ENCODE results near the gene FRMPD4.

The FRMPD4 gene

GRCh38 chrX:12548746-12549145 lies 410.5 kb downstream of the FRMPD4 start:
- no peak for DNase-seq

- no peak for DNase-seq
Observed at GRCh38 chrX:12554206-12554605, 415.9 kb downstream of the FRMPD4 start.

GRCh38 chrX:12563121-12563520 lies 424.8 kb downstream of the FRMPD4 start:
- no peak for DNase-seq

- DNase-seq: no peak
Observed at GRCh38 chrX:12564221-12564620, 425.9 kb downstream of the FRMPD4 start.

GRCh38 chrX:12567857-12568256 lies 429.6 kb downstream of the FRMPD4 start:
- no peak for DNase-seq

DNA sequence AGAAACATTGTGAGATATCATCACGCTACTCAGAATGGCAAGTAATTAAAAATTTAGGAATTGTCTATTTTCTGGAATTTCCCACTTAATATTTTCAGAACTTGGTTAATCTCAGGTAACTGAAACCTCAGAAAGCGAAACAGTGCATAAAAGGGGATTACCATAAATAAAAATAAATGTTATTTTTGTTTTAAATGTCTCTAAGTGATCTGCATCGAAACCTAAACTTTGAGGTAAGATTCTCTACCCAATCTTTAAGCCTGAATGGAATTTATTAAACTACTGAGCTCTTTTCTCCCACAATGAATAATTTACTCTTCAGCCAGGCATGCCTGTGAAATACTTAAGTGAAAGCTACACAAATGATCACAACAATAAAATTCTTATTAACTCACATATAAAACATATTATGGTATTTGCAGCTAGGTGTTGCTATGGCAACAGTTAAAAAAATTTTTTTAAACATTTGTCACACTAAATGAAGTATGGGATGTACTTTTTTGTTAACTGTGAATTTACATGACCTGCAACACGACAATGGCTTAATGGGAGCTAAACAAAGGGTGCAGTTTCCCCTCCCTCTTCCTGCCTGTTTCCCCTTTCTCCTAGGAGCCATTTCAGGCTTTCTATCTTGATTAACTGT lies 432.7 kb downstream of the FRMPD4 start:
- no peak for DNase-seq

DNA sequence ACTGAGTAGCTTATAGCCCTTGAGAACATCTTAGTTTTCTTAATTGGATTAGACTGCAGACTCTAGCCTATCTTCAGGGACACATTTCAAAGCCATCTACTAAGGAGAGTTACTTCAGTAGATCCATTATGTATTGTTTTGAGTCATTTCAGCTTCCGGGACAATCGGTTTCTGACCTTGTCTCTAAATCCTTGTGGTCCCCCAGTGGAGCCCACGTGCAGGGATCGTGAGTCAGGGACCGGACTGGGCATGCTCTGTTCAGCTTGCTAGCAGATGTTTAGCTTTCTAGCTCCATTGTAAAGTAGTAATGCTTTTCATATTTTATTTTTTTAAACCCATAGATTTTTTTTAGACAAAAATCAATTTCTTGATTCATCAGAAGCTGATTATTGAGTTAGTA lies 441.0 kb downstream of the FRMPD4 start:
- no peak for DNase-seq

- no peak for DNase-seq
Observed at GRCh38 chrX:12580548-12580947, 442.3 kb downstream of the FRMPD4 start.

- no peak for DNase-seq
Observed at GRCh38 chrX:12581546-12581945, 443.3 kb downstream of the FRMPD4 start.

DNA sequence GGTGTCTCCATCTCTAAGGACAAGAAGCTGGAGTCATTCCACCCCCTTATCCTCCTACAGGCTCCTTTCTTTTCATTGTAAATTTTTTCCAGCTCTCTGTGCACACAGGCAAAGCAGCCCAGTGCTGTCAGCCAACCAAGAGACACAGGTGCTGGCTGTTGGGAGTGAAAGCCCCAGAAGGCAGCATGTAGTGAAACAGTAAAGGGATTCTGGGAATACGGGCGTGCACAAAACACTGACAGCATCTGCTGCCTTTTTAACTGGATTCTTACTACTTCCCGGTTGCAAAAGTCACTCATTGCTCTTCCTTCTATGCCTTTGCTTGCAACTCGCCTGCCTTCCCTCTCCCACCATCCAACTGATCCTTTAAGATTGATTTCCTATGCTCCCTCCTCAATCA lies 444.4 kb downstream of the FRMPD4 start:
- no peak for DNase-seq

DNA sequence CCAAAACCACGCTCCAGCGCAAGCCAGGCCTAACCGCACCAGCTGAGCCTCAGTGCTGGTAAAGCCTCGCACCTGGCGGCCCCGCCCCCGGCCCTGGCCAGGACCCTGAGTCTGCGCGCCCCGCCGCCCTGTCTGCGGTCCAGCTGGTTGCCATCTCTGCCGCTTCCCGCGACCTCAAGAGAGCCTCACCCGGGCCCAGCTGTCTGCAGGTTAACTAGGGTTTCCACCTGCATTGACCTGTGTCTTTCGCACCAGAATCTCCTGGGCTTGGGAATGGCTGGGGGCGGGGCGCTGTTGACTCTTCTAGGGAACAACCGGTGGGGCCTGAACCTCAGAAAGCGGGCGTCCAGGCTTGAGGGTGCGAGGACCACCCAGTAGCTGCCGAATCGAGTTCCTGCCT lies 445.3 kb downstream of the FRMPD4 start:
- DNase-seq: no peak

GRCh38 chrX:12595720-12596119 lies 457.4 kb downstream of the FRMPD4 start:
- no peak for DNase-seq

DNA sequence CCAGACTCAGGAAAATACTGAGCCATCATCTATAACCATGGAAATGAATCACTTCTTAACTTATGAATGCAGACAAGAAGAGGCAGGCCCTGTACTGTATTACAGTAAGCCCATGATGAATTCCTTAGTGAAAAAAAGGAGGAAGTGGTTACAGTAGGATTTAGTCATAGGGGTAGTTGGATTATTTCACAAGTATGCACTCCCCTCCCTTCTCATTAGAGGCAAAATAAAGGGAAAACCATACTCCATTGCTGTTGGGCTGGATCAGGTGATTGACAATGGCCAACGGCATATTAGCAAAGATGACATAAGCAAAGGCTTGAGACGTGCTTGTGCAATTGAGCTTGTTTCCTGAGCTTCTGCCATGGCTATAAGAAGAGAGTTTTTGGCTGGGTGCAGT lies 471.8 kb downstream of the FRMPD4 start:
- no peak for DNase-seq

DNA sequence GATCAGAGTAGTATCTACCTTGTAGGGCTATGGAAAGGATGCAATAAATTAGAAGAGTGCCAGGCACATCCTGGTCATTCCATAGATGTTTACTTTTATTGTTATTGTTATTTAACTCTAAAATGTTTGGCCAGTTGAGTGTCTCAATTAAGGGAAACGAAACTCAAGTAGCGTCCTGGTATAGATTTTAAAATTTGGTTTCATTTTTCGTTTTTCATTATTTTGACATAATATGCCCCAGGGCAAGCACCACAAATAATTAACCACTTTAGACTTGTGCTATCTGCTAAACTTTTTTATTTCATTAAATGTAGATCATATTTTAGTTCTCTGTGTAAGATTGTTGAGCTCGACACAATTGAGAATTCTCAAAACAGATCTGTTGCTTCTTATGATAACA lies 473.2 kb downstream of the FRMPD4 start:
- DNase-seq: no peak

DNA sequence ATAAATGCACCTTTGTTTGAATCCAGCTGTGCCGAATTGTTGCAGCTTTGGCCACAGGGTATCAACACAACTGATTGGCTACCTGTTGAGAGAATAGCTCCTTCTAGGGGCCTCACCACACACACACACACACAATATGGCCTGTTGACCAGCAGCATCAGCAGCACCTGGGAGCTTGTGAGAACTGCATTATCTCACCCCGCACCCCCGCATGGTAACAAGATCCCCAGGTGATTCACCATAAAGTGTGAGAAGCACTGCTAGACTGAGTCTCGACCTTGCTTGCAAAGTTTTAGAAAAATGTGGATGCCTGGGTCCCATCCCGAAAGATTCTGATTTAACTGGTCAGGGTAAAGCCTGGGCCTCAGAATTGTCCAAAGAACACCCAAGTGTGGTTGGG lies 476.0 kb downstream of the FRMPD4 start:
- no peak for DNase-seq

DNA sequence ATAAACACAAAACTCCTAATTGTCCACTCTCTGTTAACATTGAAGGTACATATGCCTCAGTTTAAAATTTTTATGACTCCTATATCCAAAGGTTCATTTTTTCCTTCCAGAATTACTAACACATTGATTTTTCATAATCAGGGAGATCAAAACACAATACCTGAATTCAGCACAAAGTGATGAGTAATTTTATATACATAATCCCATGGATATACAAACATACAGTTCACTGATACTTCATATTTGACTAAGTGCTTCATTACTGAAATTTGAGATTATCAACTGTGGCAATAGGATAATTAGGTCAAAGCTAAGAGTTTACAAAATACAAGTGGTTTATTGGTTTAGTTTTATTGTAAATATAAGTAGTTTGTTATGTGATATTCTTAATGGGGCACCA lies 476.8 kb downstream of the FRMPD4 start:
- DNase-seq: no peak

DNA sequence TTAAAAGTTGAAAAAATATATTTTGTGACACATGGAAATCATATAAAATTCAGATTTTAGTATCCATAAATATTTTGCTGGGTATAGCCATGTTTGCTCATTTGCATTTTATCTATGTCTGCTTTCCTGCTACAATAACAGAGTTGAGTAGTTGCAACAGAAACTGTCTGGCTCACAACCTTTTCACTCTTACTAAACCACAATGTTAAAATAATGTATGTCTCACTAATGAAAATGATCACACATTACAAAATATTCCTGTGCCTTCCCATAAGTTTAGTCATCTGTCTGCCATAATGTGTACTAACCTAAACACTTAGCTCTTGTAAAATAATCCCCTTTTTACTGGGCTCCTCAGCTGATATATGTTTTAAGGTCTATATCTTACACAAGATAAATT lies 479.0 kb downstream of the FRMPD4 start:
- no peak for DNase-seq

DNA sequence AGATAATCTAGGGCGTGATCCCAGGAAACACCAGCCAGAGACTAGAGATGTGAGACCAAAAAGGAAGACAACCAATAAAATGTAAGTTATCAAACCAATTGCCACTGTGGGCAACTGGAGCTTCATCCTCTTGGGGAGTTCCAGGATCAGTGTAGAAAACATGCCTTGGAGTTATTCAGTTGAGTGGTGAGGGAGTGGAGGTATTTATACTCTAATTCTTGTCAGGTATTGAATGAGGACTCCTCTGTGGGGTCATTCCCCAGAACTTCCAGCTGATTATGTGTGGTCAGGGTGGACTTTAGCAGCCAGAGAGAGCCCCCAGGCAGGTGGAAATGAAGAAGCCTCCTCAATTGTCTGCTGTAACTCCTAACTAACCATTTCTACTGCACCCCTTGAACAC lies 509.0 kb downstream of the FRMPD4 start:
- DNase-seq: no peak

DNA sequence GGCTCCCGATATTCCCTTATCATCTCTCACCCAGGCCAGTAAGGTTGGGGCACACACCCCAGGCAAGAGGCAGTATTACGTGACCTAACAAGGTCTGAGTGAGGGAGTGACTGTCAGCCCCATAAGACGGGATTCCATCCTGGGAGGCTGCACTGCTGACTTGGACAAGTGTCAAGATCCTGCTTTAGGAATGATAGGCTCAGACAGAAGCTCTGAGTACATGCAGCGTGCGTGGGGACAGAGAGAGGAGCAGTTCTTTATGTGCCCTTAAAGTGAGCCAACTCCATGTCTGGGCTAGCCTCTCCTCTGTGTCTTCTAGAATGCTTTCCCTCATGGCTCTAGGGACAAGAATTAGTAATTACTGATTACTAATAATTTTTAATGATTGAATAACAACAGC lies 510.7 kb downstream of the FRMPD4 start:
- no peak for DNase-seq

- DNase-seq: no peak
Observed at GRCh38 chrX:12657433-12657832, 519.2 kb downstream of the FRMPD4 start.

- no peak for DNase-seq
Observed at GRCh38 chrX:12657881-12658280, 519.6 kb downstream of the FRMPD4 start.

DNA sequence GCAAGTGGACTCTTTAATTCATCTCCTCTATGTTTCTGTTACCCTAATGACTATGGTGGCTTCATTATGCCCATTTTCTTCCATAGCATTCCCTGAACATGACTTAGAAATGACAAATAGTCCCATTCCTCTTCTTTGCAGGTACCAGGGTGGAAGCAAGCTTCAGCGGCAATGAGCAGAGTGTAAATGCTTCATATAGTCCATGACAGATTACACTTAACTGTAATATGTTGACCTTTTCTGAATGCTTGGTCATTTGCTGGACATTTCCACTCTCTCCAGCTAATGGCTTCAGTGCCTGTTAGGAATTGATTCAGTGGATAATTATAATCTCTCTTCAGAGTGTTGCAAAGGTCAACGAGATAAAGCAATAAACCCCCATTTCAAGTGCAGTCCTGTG lies 523.2 kb downstream of the FRMPD4 start:
- DNase-seq: no peak

DNA sequence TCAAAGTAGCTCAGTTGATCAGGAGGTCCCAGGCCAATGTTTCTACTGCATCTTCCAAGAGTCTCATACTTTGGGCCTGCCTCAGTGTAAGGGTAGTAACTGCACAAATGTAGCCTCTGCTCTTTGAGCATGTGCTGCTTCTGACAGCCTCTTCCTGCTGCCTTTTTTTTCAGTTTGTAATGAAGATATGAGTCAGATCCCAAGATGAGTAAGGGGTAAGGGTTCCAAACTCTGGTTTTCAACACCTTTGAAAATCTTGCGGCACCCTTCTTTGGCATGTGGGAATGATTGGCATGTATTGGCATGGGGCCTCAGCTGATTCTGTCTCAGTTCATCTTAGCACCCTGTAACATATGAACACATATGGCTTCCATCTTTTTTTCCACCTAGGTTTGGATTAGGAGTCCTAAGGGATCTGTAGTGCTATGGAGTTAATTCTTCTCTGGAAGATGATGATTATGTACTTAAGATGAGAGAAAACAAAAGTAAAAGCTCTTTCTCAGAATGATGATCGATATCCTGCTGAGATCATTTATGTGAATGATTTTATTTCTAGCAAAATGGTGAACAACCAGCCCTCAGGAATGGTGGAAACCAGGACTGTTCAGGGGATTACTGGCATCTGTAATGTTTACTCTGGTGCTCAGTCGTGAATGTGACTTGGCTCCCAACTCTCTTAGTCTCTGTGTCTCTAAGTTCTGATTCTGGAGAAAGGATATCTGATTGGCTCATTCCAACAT lies 534.3 kb downstream of the FRMPD4 start:
- DNase-seq: no peak

- DNase-seq: no peak
Observed at GRCh38 chrX:12673487-12673886, 535.2 kb downstream of the FRMPD4 start.

- DNase-seq: no peak
Observed at GRCh38 chrX:12679522-12679921, 541.2 kb downstream of the FRMPD4 start.
